Coronary artery (tissue), 2 donors: ENCODE measurements around the gene TADA1.

Experiments
- DNase-seq: peaks from one replicate; pipeline ENCODE4 v3.0.0-alpha.2; 2017; ENCODE audit warnings: low spot score
- H3K27ac ChIP-seq, 2 donors: fragments of 200-600 bp; sonication (generic); one replicate each; pipeline ENCODE4 v1.5.1; 2016 to 2019
- H3K4me3 ChIP-seq: fragments of 200-600 bp; sonication (generic); 2 replicates; pipeline ENCODE4 v1.5.1; 2016; ENCODE audit warnings: mild to moderate bottlenecking, moderate library complexity
- CTCF ChIP-seq: fragments of 200-600 bp; sonication (generic); IDR thresholded peaks from one replicate; pipeline ENCODE4 v1.5.1; 2019; ENCODE audit warnings: antibody characterized with exemption

The TADA1 gene

GRCh38 chr1:166907051-166907450 lies 31.0 kb upstream of the TADA1 start:
- no peak for DNase-seq
- no peak for TF ChIP-seq CTCF
- Histone ChIP-seq H3K4me3 (no peak overlapping the region), H3K27ac (no peak overlapping the region)

GRCh38 chr1:166906647-166907046 lies 30.6 kb upstream of the TADA1 start:
- TF ChIP-seq CTCF = no peak
- DNase-seq = no peak
- H3K4me3 ChIP-seq = no peak overlapping the region
- no peak overlapping the region for H3K27ac ChIP-seq

- no peak for DNase-seq
- H3K27ac ChIP-seq = no peak overlapping the region
- H3K4me3 ChIP-seq = no peak overlapping the region
- TF ChIP-seq CTCF = no peak
Measured at GRCh38 chr1:166905900-166906299, 29.8 kb upstream of the TADA1 start.

GRCh38 chr1:166905136-166905535 lies 29.1 kb upstream of the TADA1 start:
- TF ChIP-seq CTCF = no peak
- Histone ChIP-seq H3K4me3 (no peak overlapping the region), H3K27ac (no peak overlapping the region)
- no peak for DNase-seq

GRCh38 chr1:166903232-166903631 lies 27.2 kb upstream of the TADA1 start:
- TF ChIP-seq CTCF = no peak
- DNase-seq = no peak
- Histone ChIP-seq H3K4me3 (no peak overlapping the region), H3K27ac (no peak overlapping the region)

- TF ChIP-seq CTCF = no peak
- DNase-seq = no peak
- no peak overlapping the region for H3K4me3 ChIP-seq
- H3K27ac ChIP-seq = no peak overlapping the region
Measured at GRCh38 chr1:166902279-166902678, 26.2 kb upstream of the TADA1 start.

- no peak overlapping the region for H3K4me3 ChIP-seq
- no peak overlapping the region for H3K27ac ChIP-seq
- no peak for TF ChIP-seq CTCF
- no peak for DNase-seq
Measured at GRCh38 chr1:166900987-166901386, 24.9 kb upstream of the TADA1 start.
